Stomach (tissue), 4 donors: Measurements from ENCODE around the gene HDAC10.

ENCODE experiments used
- CTCF ChIP-seq, 7 experiments: fragments of 450-650 bp in 4 of 7; fragments of 200-600 bp in 3 of 7; sonication (generic) in 3 of 7; IDR thresholded peaks; one replicate each; pipeline ENCODE4 v1.5.1; 2016 to 2019; ENCODE audit warnings: antibody characterized with exemption in 7 of 7, control low read depth in 2 of 7, mild to moderate bottlenecking in 1 of 7
- POLR2AphosphoS5 ChIP-seq, 3 donors: sonication (generic); formaldehyde crosslinking; IDR thresholded peaks; one replicate each; pipeline ENCODE4 v1.6.1; 2016; ENCODE audit warnings: antibody characterized with exemption in 3 of 3

- TF ChIP-seq CTCF (IDR thresholded peaks at IDR 0.05) (no peak), POLR2AphosphoS5 (IDR thresholded peaks at IDR 0.05) (no peak)
Measured at GRCh38 chr22:50242406-50242949, 8.6 kb downstream of the HDAC10 start.
